Panc1 (cell line): ENCODE data around the gene RAB4A. TPM values are rescaled to one million over a fixed set of nuclear protein-coding genes. Genes with fewer than 3 reads are reported as not detected.

Source experiments
- ATAC-seq: fragments of 200-7000 bp; cut with Tn5 transposase; 2 replicates; pipeline ENCODE4 v1.9.1; 2020; ENCODE audit warnings: mild to moderate bottlenecking, moderate library complexity
- BruUV-seq: library from RNA; stranded (reverse); fragments of 400-500 nt; replicated peaks from 2 replicates; lab custom pipeline; 2021; lab: Mats Ljungman, UMichigan
- CTCF ChIA-PET: fragments of 300-600 bp; sonication (Branson Sonifier 250); formaldehyde crosslinking; loops from one replicate; lab custom pipeline; 2022; ENCODE audit warnings: antibody characterized with exemption; lab: Charles Lee
- POLR2A ChIA-PET: fragments of 300-600 bp; sonication (Branson Sonifier 250); formaldehyde crosslinking; loops from one replicate; lab custom pipeline; 2022; ENCODE audit warnings: antibody characterized with exemption; lab: Charles Lee
- DNase-seq: peaks from one replicate; pipeline ENCODE4 v3.0.0-alpha.2; 2010; ENCODE audit warnings: low read depth, low spot score
- H3K27ac ChIP-seq: 2 replicates; pipeline ENCODE4 v1.5.1; 2011; ENCODE audit warnings: mild to moderate bottlenecking, low read length, inconsistent platforms
- H3K27me3 ChIP-seq: fragments of 200-500 bp; sonication (Bioruptor generic); 2 replicates; pipeline ENCODE4 v1.6.0; 2014; ENCODE audit warnings: low read length, inconsistent platforms; ENCODE audit not compliant: control insufficient read depth, insufficient read depth
- H3K36me3 ChIP-seq: fragments of 200-500 bp; sonication (Bioruptor generic); 2 replicates; pipeline ENCODE4 v1.5.1; 2014; ENCODE audit warnings: inconsistent platforms, mild to moderate bottlenecking, low read length, moderate library complexity; ENCODE audit not compliant: control insufficient read depth, insufficient read depth
- H3K4me1 ChIP-seq: 2 replicates; pipeline ENCODE4 v1.5.1; 2011; ENCODE audit warnings: inconsistent platforms, mild to moderate bottlenecking, low read length, moderate library complexity; ENCODE audit not compliant: control insufficient read depth, insufficient read depth
- H3K4me3 ChIP-seq, 2 experiments: 2 replicates each; pipeline ENCODE4 v1.5.1; 2011 to 2012; ENCODE audit warnings: low read depth in 2 of 2, low read length in 2 of 2, mild to moderate bottlenecking in 2 of 2, inconsistent platforms in 1 of 2, moderate library complexity in 1 of 2
- H3K9me3 ChIP-seq: fragments of 200-500 bp; sonication (Bioruptor generic); 2 replicates; pipeline ENCODE4 v1.5.1; 2014; ENCODE audit warnings: low read depth, mild to moderate bottlenecking, inconsistent platforms, low read length, moderate library complexity; ENCODE audit not compliant: control insufficient read depth, insufficient read depth
- CTCF ChIP-seq: fragments of 450-650 bp; IDR thresholded peaks from 2 replicates; pipeline ENCODE4 v1.5.1; 2017; ENCODE audit warnings: mild to moderate bottlenecking
- POLR2AphosphoS5 ChIP-seq: IDR thresholded peaks from 2 replicates; pipeline ENCODE4 v1.6.1; 2012; ENCODE audit warnings: mild to moderate bottlenecking, low read depth, low read length, moderate library complexity
- SIN3A ChIP-seq: IDR thresholded peaks from 2 replicates; pipeline ENCODE4 v1.6.1; 2012; ENCODE audit warnings: low read depth, mild to moderate bottlenecking, low read length, moderate library complexity, borderline replicate concordance; ENCODE audit not compliant: insufficient read depth
- TCF7L2 ChIP-seq: IDR thresholded peaks from 2 replicates; pipeline ENCODE4 v1.6.1; 2011; ENCODE audit warnings: mild to moderate bottlenecking, low read depth, low read length, inconsistent platforms
- in situ Hi-C: cut with HindIII; loops from 2 replicates; pipeline ENCODE4 v1.10.0; 2016; ENCODE audit warnings: low sequenced_read_pairs, low pct_unique_long_range_greater_than_20kb
- intact Hi-C: fragments of 100-400 bp; cut with micrococcal nuclease; formaldehyde crosslinking; loops from one replicate; pipeline ENCODE4 v1.10.0; 2022; ENCODE audit not compliant: unreplicated experiment
- total RNA-seq: library from RNA; stranded (reverse); gene quantifications from one replicate; pipeline ENCODE4 v1.2.1, GENCODE V29; 2021; ENCODE audit not compliant: unreplicated experiment
- TF ChIP-seq, protein P1 (sequence below), 2 experiments: IDR thresholded peaks; 2 replicates each; pipeline ENCODE4 v1.6.1; 2011 to 2012; ENCODE audit warnings: low read depth in 2 of 2, control low read depth in 1 of 2, low read length in 1 of 2, mild to moderate bottlenecking in 1 of 2, moderate library complexity in 1 of 2; ENCODE audit not compliant: insufficient read depth in 1 of 2

RAB4A gene
- total RNA-seq, 1 experiment from 2014 or later = 73.0 TPM

GRCh38 chr1:229310833-229311232 is 39.9 kb downstream of the RAB4A start:
- Histone ChIP-seq H3K4me3 (no peak overlapping the region), H3K36me3 (no peaks in the 10 kb centered on the region), H3K4me1 (no peaks in the 10 kb centered on the region), H3K27me3 (no peaks in the 10 kb centered on the region), H3K27ac (no peak overlapping the region), H3K9me3 (no peaks in the 10 kb centered on the region)
- no TSS peak for BruUV-seq
- in situ Hi-C loops (no loop called here), intact Hi-C loops (no loop called here)
- ChIA-PET CTCF (no interaction called here), POLR2A (no interaction called here)
- no peak for ATAC-seq
- TF ChIP-seq POLR2AphosphoS5 = no peak
- TF ChIP-seq, protein P1, sequence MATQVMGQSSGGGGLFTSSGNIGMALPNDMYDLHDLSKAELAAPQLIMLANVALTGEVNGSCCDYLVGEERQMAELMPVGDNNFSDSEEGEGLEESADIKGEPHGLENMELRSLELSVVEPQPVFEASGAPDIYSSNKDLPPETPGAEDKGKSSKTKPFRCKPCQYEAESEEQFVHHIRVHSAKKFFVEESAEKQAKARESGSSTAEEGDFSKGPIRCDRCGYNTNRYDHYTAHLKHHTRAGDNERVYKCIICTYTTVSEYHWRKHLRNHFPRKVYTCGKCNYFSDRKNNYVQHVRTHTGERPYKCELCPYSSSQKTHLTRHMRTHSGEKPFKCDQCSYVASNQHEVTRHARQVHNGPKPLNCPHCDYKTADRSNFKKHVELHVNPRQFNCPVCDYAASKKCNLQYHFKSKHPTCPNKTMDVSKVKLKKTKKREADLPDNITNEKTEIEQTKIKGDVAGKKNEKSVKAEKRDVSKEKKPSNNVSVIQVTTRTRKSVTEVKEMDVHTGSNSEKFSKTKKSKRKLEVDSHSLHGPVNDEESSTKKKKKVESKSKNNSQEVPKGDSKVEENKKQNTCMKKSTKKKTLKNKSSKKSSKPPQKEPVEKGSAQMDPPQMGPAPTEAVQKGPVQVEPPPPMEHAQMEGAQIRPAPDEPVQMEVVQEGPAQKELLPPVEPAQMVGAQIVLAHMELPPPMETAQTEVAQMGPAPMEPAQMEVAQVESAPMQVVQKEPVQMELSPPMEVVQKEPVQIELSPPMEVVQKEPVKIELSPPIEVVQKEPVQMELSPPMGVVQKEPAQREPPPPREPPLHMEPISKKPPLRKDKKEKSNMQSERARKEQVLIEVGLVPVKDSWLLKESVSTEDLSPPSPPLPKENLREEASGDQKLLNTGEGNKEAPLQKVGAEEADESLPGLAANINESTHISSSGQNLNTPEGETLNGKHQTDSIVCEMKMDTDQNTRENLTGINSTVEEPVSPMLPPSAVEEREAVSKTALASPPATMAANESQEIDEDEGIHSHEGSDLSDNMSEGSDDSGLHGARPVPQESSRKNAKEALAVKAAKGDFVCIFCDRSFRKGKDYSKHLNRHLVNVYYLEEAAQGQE (IDR thresholded peaks at IDR 0.05; ENCODE audit: insufficient read depth in 1 of 2, low read depth in 2 of 2, low read length in 1 of 2) = no peak
- no peak for TF ChIP-seq SIN3A
- TF ChIP-seq TCF7L2 = no peak
- no peak for DNase-seq

DNA sequence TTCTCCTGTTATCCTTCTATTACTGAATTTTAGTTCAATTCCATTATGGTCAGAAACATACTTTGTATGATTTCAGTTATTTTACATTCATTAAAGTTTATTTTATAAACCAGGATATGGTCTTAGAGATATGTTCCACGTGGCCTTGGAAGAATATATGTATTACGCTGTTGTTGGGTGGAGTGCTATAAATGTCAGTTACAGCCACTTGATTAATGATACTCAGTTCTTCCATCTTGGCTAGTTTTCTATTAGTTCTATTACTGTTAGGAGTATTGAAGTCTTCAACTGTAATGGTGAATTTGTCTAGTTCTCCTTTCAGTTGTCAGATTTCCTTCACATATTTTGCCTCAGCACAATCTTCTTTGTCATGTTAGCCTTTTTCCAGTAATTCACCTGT is 45.3 kb downstream of the RAB4A start:
- BruUV-seq = no TSS peak
- POLR2A ChIA-PET = no interaction called here
- in situ Hi-C loops = no loop called here

GRCh38 chr1:229318056-229318455 is 47.1 kb downstream of the RAB4A start:
- intact Hi-C loops = no loop called here
- DNase-seq (no peak), ATAC-seq (no peak)
- Histone ChIP-seq H3K27me3 (no peaks in the 10 kb centered on the region), H3K4me3 (no peak overlapping the region), H3K36me3 (peaks cover 4% of the 10 kb centered on the region; the same call in 1 of the 2 replicates), H3K9me3 (no peaks in the 10 kb centered on the region), H3K27ac (no peak overlapping the region), H3K4me1 (no peaks in the 10 kb centered on the region)
- no peak for TF ChIP-seq POLR2AphosphoS5
- no peak for TF ChIP-seq SIN3A
- TF ChIP-seq, protein P1 (IDR thresholded peaks at IDR 0.05; ENCODE audit: insufficient read depth in 1 of 2, low read depth in 2 of 2, low read length in 1 of 2) = no peak
- TF ChIP-seq CTCF = no peak
- TF ChIP-seq TCF7L2 = no peak
- ChIA-PET POLR2A (no interaction called here), CTCF (no interaction called here)
- BruUV-seq = no TSS peak
- in situ Hi-C loops = no loop called here

More for the DNA sequence above, 45.3 kb downstream of the RAB4A start:
- H3K36me3 ChIP-seq = 0 out of 2 replicates have a peak, but pooled peaks cover 2% of the 10 kb centered on the region
- no peaks in the 10 kb centered on the region for H3K4me1 ChIP-seq
- H3K27me3 ChIP-seq = no peaks in the 10 kb centered on the region
- H3K9me3 ChIP-seq = no peaks in the 10 kb centered on the region
- H3K4me3 ChIP-seq = no peak overlapping the region
- ATAC-seq (no peak), DNase-seq (no peak)
- intact Hi-C loops = no loop called here
- no peak for TF ChIP-seq SIN3A
- CTCF ChIA-PET = interaction anchor here (0.6 kb wide), 1 partner anchor 61 kb away, joined by 4 read pairs; no protein-coding TSS in a partner anchor
- H3K27ac ChIP-seq = no peak overlapping the region
